GM21717 (cell line): Measurements from ENCODE around the gene FDX1.

Experiments used
- ATAC-seq: cut with Tn5 transposase; IDR thresholded peaks from one replicate; pipeline ENCODE4 v1.9.1; 2021; ENCODE audit warnings: mild to moderate bottlenecking, moderate library complexity; ENCODE audit not compliant: unreplicated experiment

Gene FDX1

DNA sequence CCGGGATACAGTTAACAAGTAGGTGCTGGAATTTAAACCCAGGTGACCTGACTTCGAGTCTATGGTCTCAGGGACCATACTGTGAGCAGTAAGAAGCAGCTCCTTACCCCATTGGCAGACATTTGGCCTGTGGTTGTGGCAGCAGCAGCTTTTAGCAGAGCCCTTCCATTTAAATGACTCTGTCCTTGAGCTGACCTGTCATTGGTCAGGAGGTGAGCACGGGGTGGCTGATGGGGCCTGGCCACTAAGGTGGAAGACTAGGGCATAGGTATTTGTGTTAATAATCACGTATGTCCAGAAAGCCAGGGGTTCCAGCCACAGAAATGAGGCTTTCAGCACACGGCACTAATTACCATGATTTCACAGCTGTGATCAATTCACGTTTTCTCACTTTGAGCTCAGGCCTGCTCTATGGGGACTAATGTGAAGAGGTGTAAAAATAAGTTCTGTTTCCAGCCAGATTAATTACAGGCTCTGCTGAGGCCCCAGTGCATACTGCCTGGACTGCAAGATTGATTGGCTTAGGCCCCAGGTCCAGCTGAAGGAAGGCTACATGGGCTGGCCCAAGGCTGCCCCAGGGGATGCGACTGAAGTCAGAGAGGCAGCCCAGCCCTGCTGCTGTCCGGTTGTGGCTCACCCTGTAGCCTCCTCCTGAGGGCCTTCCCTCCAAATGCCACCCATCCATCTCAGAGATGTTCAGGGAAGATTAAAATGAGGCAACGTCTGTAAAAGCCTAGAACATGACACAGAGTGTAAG lies 76.0 kb downstream of the FDX1 start:
- no peak for ATAC-seq

DNA sequence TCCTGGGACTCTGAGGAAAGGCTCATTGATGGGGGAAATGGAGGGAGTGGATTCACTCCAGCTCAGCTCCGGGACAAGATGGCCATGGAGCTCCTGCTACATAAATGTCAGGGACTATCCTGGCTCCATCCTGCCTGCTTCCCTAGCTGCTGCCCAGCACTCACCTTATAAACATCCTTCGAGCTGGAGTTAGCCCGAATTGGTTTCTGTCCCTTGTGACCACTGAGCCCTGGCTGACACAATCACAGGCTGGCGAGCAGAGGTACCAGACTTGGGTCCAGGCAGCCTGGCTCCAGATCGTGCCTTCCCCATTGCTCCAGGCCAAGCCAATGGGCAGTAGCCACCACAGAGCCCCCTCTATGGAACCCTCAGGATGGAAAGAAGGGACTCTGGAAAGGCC lies 77.6 kb downstream of the FDX1 start:
- ATAC-seq: no peak

DNA sequence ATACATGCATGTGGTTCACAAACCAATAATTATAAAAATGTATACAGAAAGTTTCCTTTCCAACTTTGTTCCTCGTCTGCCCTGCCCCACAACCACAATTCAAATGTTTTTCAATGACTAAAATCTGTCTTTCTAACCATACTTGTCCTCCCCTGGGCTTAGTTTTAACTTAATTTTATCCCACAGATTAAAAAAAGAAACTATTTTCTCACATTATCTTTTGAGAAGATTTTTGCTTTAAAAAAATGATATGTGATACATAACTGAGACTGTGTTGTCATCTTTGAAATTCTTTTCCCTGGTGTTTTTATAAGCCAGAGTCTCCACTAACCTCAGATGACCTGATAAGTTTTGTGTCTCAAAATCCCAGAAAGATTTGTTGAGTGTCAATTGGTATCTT lies 79.0 kb downstream of the FDX1 start:
- no peak for ATAC-seq

DNA sequence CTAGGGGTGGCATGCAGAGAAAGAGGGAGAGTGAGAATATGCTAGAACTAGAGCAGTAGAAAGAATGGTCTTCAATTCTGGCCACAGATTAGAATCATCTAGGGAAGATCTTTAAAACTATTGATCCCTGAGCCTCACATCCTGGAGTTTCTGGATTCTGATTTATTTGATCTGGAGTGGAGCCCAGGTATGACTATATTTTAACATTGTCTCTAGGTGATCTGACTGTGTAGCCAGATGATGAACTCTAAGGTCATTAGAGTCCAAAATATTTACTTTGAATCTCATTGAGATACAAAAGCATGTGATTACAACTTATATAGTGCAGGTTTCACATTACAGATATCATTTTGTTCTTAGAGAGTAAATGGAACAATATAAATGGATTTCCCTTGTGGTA lies 79.7 kb downstream of the FDX1 start:
- no peak for ATAC-seq

DNA sequence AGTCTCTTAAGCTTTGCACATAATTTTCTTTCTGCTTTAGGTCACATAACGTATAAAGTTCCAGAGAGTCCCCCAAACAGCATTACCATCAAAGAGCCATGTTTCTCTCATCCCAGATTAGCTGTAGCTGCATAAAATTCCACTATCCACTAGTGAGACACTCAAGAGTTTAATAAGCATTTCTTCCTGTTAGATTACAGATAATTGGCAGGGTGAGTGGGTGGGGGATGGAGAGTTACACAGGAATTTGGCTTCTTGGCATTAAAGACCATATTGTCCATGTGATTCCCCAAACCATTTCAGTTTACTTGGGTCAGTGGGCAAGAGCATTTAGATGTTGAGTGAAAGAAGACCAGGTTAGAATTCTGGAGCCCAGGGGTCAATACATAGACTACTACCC lies 82.3 kb downstream of the FDX1 start:
- no peak for ATAC-seq

DNA sequence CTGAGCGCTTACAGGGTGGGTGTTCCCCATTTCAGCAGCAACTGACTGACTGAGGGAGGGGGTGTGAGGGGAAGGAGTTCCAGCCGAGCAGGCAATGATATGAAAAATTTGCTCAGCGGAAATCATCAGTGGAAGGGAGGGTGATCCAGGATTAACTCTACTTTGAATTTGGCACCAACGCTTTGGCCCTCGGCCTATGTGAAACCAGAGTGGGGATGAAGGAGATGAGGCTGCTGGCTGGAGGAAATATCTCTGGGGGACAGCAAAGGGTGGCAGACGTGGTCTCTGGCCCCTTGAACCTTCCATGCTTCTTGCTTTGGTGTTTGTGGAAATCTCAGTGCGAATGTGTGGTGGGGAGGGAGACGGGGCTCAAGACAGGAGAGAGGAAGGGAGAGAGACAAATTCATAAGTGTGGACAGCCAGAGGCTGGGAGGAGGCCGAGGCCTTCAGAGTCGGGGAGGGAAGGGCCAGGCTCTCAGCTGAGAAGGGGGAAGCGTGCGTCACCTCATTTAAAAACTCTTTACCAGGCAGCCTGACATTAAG lies 83.6 kb downstream of the FDX1 start:
- ATAC-seq: no peak

DNA sequence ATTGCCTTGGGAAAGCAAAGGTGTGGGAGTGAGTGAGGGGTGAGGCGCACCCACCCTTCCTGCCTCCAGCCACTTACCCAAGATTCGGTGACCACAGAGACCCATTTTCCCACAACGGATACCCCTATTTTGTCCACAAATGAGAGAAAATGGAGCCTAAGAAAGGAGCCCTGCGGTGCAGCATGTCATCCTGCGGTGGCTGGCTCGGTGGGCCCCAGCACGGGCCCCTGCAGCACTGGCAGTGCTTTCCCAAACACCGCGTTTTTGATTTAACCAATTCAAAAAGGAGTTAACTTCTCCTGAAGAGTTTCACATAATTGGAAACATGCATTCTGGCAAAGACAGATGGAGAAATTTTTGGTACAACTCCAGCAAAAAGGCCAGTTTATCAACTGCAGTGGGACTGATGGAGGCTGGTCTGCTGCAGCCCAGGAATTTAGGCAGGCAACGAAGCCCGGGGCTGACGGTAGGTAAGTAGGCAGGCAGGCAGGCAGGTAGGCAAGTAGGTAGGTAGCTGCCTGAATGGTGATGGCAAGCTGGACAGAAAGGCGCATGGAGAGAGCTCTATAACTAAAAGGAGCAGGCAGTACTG lies 84.2 kb downstream of the FDX1 start:
- no peak for ATAC-seq
